ENCODE data around the gene EPB41L2. TPM values are rescaled to one million over a fixed set of nuclear protein-coding genes. Genes with fewer than 3 reads are reported as not detected.

Gene EPB41L2
- total and polyA plus RNA-seq, 2 donors (not counting 1 experiment from before 2014, with no cell fraction given): 113 to 264 TPM

GRCh38 chr6:131001945-131002660, 60.9 kb downstream of the EPB41L2 start:
- DNase-seq (ENCODE audit: low read depth in 2 of 2): peak in 1 of 2 donors; percentile 79
- no peak overlapping the region for H3K9ac ChIP-seq (ENCODE audit: insufficient read depth, low read length)
- no peaks in the 10 kb centered on the region for H4K20me1 ChIP-seq (ENCODE audit: control insufficient read depth, extremely low read depth, insufficient read depth, low read length)

GRCh38 chr6:131001111-131001736, 61.8 kb downstream of the EPB41L2 start:
- Histone ChIP-seq H3K79me2 (ENCODE audit: control insufficient read depth, insufficient read depth, low read length) (peaks cover 60% of the 10 kb centered on the region), H3K9me3 (ENCODE audit: control insufficient read depth, insufficient read depth, low read depth, low read length) (no peaks in the 10 kb centered on the region), H3K4me3 (replicated peaks in 1 of 4; ENCODE audit: control extremely low read depth in 1 of 4, insufficient read depth in 1 of 4, low read depth in 3 of 4, low read length in 4 of 4) (no peak overlapping the region), H3K9ac (ENCODE audit: insufficient read depth, low read length) (no peak overlapping the region), H3K36me3 (ENCODE audit: control insufficient read depth, insufficient read depth, low read length) (no peaks in the 10 kb centered on the region), H4K20me1 (ENCODE audit: control insufficient read depth, extremely low read depth, insufficient read depth, low read length) (no peaks in the 10 kb centered on the region), H3K27me3 (ENCODE audit: control insufficient read depth, insufficient read depth, low read length) (no peaks in the 10 kb centered on the region), H2AFZ (ENCODE audit: low read length) (no peak overlapping the region), H3K27ac (ENCODE audit: insufficient read depth, low read length) (no peak overlapping the region), H3K4me2 (ENCODE audit: extremely low read depth, insufficient read depth, low read length) (peak overlapping the region; percentile 75), H3K4me1 (ENCODE audit: control insufficient read depth, extremely low read depth, insufficient read depth, low read length) (peaks cover 14% of the 10 kb centered on the region)
- TF ChIP-seq EZH2 (IDR thresholded peaks at IDR 0.05; ENCODE audit: low read length, missing control alignments): no peak
- no peak for TF ChIP-seq CTCF (conservative IDR thresholded peaks at IDR 0.05 in 1 of 2, IDR thresholded peaks at IDR 0.05 in 1 of 2; ENCODE audit: low read depth in 1 of 2, low read length in 2 of 2)
- DNase-seq (ENCODE audit: low read depth in 2 of 2): no peak

More at GRCh38 chr6:131001945-131002660, 60.9 kb downstream of the EPB41L2 start:
- Histone ChIP-seq H3K79me2 (ENCODE audit: control insufficient read depth, insufficient read depth, low read length) (peaks cover 55% of the 10 kb centered on the region), H2AFZ (ENCODE audit: low read length) (no peak overlapping the region), H3K27ac (ENCODE audit: insufficient read depth, low read length) (no peak overlapping the region), H3K4me2 (ENCODE audit: extremely low read depth, insufficient read depth, low read length) (peak overlapping the region; percentile 42), H3K4me3 (replicated peaks in 1 of 4; ENCODE audit: control extremely low read depth in 1 of 4, insufficient read depth in 1 of 4, low read depth in 3 of 4, low read length in 4 of 4) (peak overlapping the region in 1 of 4 experiments; percentile 5), H3K36me3 (ENCODE audit: control insufficient read depth, insufficient read depth, low read length) (no peaks in the 10 kb centered on the region), H3K9me3 (ENCODE audit: control insufficient read depth, insufficient read depth, low read depth, low read length) (no peaks in the 10 kb centered on the region), H3K27me3 (ENCODE audit: control insufficient read depth, insufficient read depth, low read length) (no peaks in the 10 kb centered on the region), H3K4me1 (ENCODE audit: control insufficient read depth, extremely low read depth, insufficient read depth, low read length) (peaks cover 8% of the 10 kb centered on the region)
- no peak for TF ChIP-seq EZH2 (IDR thresholded peaks at IDR 0.05; ENCODE audit: low read length, missing control alignments)
- TF ChIP-seq CTCF (conservative IDR thresholded peaks at IDR 0.05 in 1 of 2, IDR thresholded peaks at IDR 0.05 in 1 of 2; ENCODE audit: low read depth in 1 of 2, low read length in 2 of 2): no peak

- H2AFZ ChIP-seq (ENCODE audit: low read length): no peak overlapping the region
- H3K27me3 ChIP-seq (ENCODE audit: control insufficient read depth, insufficient read depth, low read length): no peaks in the 10 kb centered on the region
- no peak overlapping the region for H3K4me3 ChIP-seq (replicated peaks in 1 of 4; ENCODE audit: control extremely low read depth in 1 of 4, insufficient read depth in 1 of 4, low read depth in 3 of 4, low read length in 4 of 4)
- no peak overlapping the region for H3K27ac ChIP-seq (ENCODE audit: insufficient read depth, low read length)
- no peaks in the 10 kb centered on the region for H3K36me3 ChIP-seq (ENCODE audit: control insufficient read depth, insufficient read depth, low read length)
- no peaks in the 10 kb centered on the region for H3K9me3 ChIP-seq (ENCODE audit: control insufficient read depth, insufficient read depth, low read depth, low read length)
- no peaks in the 10 kb centered on the region for H4K20me1 ChIP-seq (ENCODE audit: control insufficient read depth, extremely low read depth, insufficient read depth, low read length)
- TF ChIP-seq CTCF (conservative IDR thresholded peaks at IDR 0.05 in 1 of 2, IDR thresholded peaks at IDR 0.05 in 1 of 2; ENCODE audit: low read depth in 1 of 2, low read length in 2 of 2): no peak
- no peak for TF ChIP-seq EZH2 (IDR thresholded peaks at IDR 0.05; ENCODE audit: low read length, missing control alignments)
- H3K9ac ChIP-seq (ENCODE audit: insufficient read depth, low read length): no peak overlapping the region
- no peak overlapping the region for H3K4me2 ChIP-seq (ENCODE audit: extremely low read depth, insufficient read depth, low read length)
- H3K79me2 ChIP-seq (ENCODE audit: control insufficient read depth, insufficient read depth, low read length): peaks cover 62% of the 10 kb centered on the region
- no peak for DNase-seq (ENCODE audit: low read depth in 2 of 2)
- peaks cover 17% of the 10 kb centered on the region for H3K4me1 ChIP-seq (ENCODE audit: control insufficient read depth, extremely low read depth, insufficient read depth, low read length)
Measured at GRCh38 chr6:131000544-131000943, 62.5 kb downstream of the EPB41L2 start.
